Middle frontal gyrus (tissue), 1 donor: ENCODE measurements around the gene STK39.

Experiments used
- DNase-seq: peaks from one replicate; pipeline ENCODE4 v3.0.0-alpha.2; 2015; ENCODE audit warnings: low spot score; ENCODE audit errors: extremely low spot score

Gene STK39

GRCh38 chr2:168210216-168210894 lies 37.0 kb downstream of the STK39 start:
- DNase-seq = no peak

- DNase-seq = no peak
These were observed 38.7 kb downstream of the STK39 start for GRCh38 chr2:168208652-168209051.

GRCh38 chr2:168207851-168208250 lies 39.5 kb downstream of the STK39 start:
- DNase-seq = no peak

GRCh38 chr2:168203762-168204693 lies 43.4 kb downstream of the STK39 start:
- DNase-seq = no peak

GRCh38 chr2:168201584-168202116 lies 45.7 kb downstream of the STK39 start:
- DNase-seq = no peak

GRCh38 chr2:168200930-168201583 lies 46.3 kb downstream of the STK39 start:
- no peak for DNase-seq

- no peak for DNase-seq
These were observed 48.8 kb downstream of the STK39 start for GRCh38 chr2:168198476-168199207.

GRCh38 chr2:168196764-168197180 lies 50.6 kb downstream of the STK39 start:
- no peak for DNase-seq

- no peak for DNase-seq
These were observed 52.4 kb downstream of the STK39 start for GRCh38 chr2:168194784-168195522.

- no peak for DNase-seq
These were observed 54.4 kb downstream of the STK39 start for GRCh38 chr2:168192839-168193616.

- DNase-seq = no peak
These were observed 55.2 kb downstream of the STK39 start for GRCh38 chr2:168191955-168192785.

- no peak for DNase-seq
These were observed 56.6 kb downstream of the STK39 start for GRCh38 chr2:168190590-168191336.

- no peak for DNase-seq
These were observed 57.4 kb downstream of the STK39 start for GRCh38 chr2:168189835-168190569.

GRCh38 chr2:168188002-168188401 lies 59.4 kb downstream of the STK39 start:
- DNase-seq = no peak

- DNase-seq = no peak
These were observed 60.9 kb downstream of the STK39 start for GRCh38 chr2:168186452-168186851.

GRCh38 chr2:168185583-168186274 lies 61.7 kb downstream of the STK39 start:
- DNase-seq = no peak
